Measurements from ENCODE around the gene CEACAM5. TPM values are rescaled to one million over a fixed set of nuclear protein-coding genes. Genes with fewer than 3 reads are reported as not detected.

The CEACAM5 gene
- total RNA-seq (not detected), polyA plus RNA-seq (under 1 TPM in 1 of 2 donors, not detected in 1; 0.02 TPM)

- no peak for TF ChIP-seq ZBTB33 (IDR thresholded peaks at IDR 0.05)
- no peak for TF ChIP-seq RAD21 (IDR thresholded peaks at IDR 0.05)
- Histone ChIP-seq H3K36me3 (ENCODE audit: control insufficient read depth in 4 of 4, insufficient read depth in 3 of 4, low read depth in 1 of 4, low read length in 3 of 4) (no peaks in the 10 kb centered on the region), H3K4me1 (ENCODE audit: control insufficient read depth in 4 of 4, insufficient read depth in 4 of 4, low read length in 3 of 4) (no peaks in the 10 kb centered on the region), H3K27me3 (ENCODE audit: control insufficient read depth in 4 of 4, insufficient read depth in 4 of 4, low read length in 3 of 4) (peaks cover 0 to 8% (median 2%) of the 10 kb centered on the region in 4 donors), H3K4me3 (ENCODE audit: low read depth in 1 of 3, low read length in 3 of 3) (no peak within 1 kb of the TSS), H3K9me3 (ENCODE audit: control insufficient read depth in 4 of 4, low read length in 3 of 4) (no peaks in the 10 kb centered on the region), H3K27ac (ENCODE audit: low read depth in 1 of 2, low read length in 2 of 2) (no peak within 1 kb of the TSS), H3K9ac (ENCODE audit: low read depth in 1 of 2, low read length in 2 of 2) (no peak within 1 kb of the TSS)
- peak; percentile 21 for DNase-seq (ENCODE audit: low spot score)
- 28% methylated on average over 4 of the region's 4 CpGs for WGBS
Measured at GRCh38 chr19:41708481-41708880, at the start of gene CEACAM5. CEACAM5 (plus strand) TSS chr19:41708626; CDS start chr19:41708732, 106 bp downstream.

DNA sequence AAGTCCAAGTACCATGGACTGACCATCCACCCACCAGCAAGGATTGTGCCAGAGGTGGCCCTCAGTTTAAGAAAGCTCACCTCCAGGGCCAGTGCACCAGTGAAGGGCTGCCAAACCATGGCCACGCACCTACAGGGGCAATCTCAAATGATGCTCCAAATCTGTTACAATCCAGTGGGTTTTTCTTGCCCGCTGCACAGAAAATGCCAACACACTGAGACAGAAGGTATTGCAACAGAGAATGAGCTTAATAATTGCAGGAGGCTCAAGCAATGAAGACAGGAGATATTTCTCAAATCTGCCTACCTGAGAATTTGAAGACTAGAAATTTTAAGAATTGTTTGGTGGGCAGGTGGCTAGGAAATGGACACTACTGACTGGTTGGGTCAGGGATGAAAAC, 42.4 kb upstream of the CEACAM5 start:
- whole genome bisulfite sequencing, result 72% methylated on average over 2 of the region's 2 CpGs
- DNase-seq (ENCODE audit: low spot score), result no peak
- H3K27ac ChIP-seq (ENCODE audit: low read depth in 1 of 2, low read length in 2 of 2), result no peak overlapping the region
- no peak overlapping the region for H3K4me3 ChIP-seq (ENCODE audit: low read depth in 1 of 3, low read length in 3 of 3)
- H3K36me3 ChIP-seq (ENCODE audit: control insufficient read depth in 4 of 4, insufficient read depth in 3 of 4, low read depth in 1 of 4, low read length in 3 of 4), result no peaks in the 10 kb centered on the region
- no peaks in the 10 kb centered on the region for H3K4me1 ChIP-seq (ENCODE audit: control insufficient read depth in 4 of 4, insufficient read depth in 4 of 4, low read length in 3 of 4)
- no peak overlapping the region for H3K9ac ChIP-seq (ENCODE audit: low read depth in 1 of 2, low read length in 2 of 2)
- H3K27me3 ChIP-seq (ENCODE audit: control insufficient read depth in 4 of 4, insufficient read depth in 4 of 4, low read length in 3 of 4), result peaks cover 0 to 9% (median 1%) of the 10 kb centered on the region in 4 donors
- H3K9me3 ChIP-seq (ENCODE audit: control insufficient read depth in 4 of 4, low read length in 3 of 4), result peaks cover 7 to 13% (median 11%) of the 10 kb centered on the region in 4 donors
- TF ChIP-seq EGR1 (IDR thresholded peaks at IDR 0.05; ENCODE audit: low read depth in 2 of 2), result no peak
- no peak for TF ChIP-seq RXRA (IDR thresholded peaks at IDR 0.05)
- TF ChIP-seq GABPA (IDR thresholded peaks at IDR 0.05 in 1 of 2, conservative IDR thresholded peaks at IDR 0.05 in 1 of 2), result no peak
- TF ChIP-seq ATF3 (IDR thresholded peaks at IDR 0.05), result no peak
- no peak for TF ChIP-seq YY1 (IDR thresholded peaks at IDR 0.05)
- TF ChIP-seq SP1 (IDR thresholded peaks at IDR 0.05), result no peak
- no peak for TF ChIP-seq HNF4A (conservative IDR thresholded peaks at IDR 0.05)
- no peak for TF ChIP-seq JUND (IDR thresholded peaks at IDR 0.05)
- TF ChIP-seq, protein P1, sequence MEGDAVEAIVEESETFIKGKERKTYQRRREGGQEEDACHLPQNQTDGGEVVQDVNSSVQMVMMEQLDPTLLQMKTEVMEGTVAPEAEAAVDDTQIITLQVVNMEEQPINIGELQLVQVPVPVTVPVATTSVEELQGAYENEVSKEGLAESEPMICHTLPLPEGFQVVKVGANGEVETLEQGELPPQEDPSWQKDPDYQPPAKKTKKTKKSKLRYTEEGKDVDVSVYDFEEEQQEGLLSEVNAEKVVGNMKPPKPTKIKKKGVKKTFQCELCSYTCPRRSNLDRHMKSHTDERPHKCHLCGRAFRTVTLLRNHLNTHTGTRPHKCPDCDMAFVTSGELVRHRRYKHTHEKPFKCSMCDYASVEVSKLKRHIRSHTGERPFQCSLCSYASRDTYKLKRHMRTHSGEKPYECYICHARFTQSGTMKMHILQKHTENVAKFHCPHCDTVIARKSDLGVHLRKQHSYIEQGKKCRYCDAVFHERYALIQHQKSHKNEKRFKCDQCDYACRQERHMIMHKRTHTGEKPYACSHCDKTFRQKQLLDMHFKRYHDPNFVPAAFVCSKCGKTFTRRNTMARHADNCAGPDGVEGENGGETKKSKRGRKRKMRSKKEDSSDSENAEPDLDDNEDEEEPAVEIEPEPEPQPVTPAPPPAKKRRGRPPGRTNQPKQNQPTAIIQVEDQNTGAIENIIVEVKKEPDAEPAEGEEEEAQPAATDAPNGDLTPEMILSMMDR (IDR thresholded peaks at IDR 0.05; ENCODE audit: low read depth, low read length, missing input control), result no peak
- TF ChIP-seq, protein P2, sequence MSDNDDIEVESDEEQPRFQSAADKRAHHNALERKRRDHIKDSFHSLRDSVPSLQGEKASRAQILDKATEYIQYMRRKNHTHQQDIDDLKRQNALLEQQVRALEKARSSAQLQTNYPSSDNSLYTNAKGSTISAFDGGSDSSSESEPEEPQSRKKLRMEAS (IDR thresholded peaks at IDR 0.05), result no peak
- TF ChIP-seq NR2F2 (IDR thresholded peaks at IDR 0.05), result no peak
- TF ChIP-seq REST (IDR thresholded peaks at IDR 0.05), result no peak
- no peak for TF ChIP-seq FOXA2 (IDR thresholded peaks at IDR 0.05)
- no peak for TF ChIP-seq ZBTB33 (IDR thresholded peaks at IDR 0.05)
- no peak for TF ChIP-seq RAD21 (IDR thresholded peaks at IDR 0.05)
- no peak for TF ChIP-seq HNF4G (IDR thresholded peaks at IDR 0.05)
- no peak for TF ChIP-seq FOXA1 (IDR thresholded peaks at IDR 0.05)
